Activated CD8-positive, alpha-beta T cell treated with anti-CD3 and anti-CD28 coated beads, Interleukin-2, amount 10 ng/mL, durations not matched to agents 7 days and 5 days (primary cell): ENCODE results near the gene TEX53. TPM values are rescaled to one million over a fixed set of nuclear protein-coding genes. Genes with fewer than 3 reads are reported as not detected.

Source experiments
- ATAC-seq: fragments of 150-1000 bp; cut with Tn5 transposase; one replicate; pipeline ENCODE4 v1.10.0; 2021; ENCODE audit warnings: moderate library complexity
- CTCF ChIA-PET: fragments of 350-600 bp; sonication (Branson Sonifier 250); formaldehyde crosslinking; loops from one replicate; lab custom pipeline; 2021; ENCODE audit warnings: antibody characterized with exemption; lab: Charles Lee
- POLR2A ChIA-PET: fragments of 350-600 bp; sonication (Branson Sonifier 250); formaldehyde crosslinking; loops from one replicate; lab custom pipeline; 2021; ENCODE audit warnings: antibody characterized with exemption; lab: Charles Lee
- DNase-seq: peaks from one replicate; pipeline ENCODE4 v3.0.0-alpha.2; 2020
- H3K27ac Mint-ChIP-seq: one replicate; pipeline ENCODE4 v1.8.0; 2021; ENCODE audit warnings: mild to moderate bottlenecking, mixed read lengths
- H3K27me3 Mint-ChIP-seq: one replicate; pipeline ENCODE4 v1.8.0; 2021; ENCODE audit warnings: low read depth, mixed read lengths
- H3K36me3 Mint-ChIP-seq: one replicate; pipeline ENCODE4 v1.8.0; 2021; ENCODE audit warnings: low read depth, mixed read lengths
- H3K4me1 Mint-ChIP-seq: one replicate; pipeline ENCODE4 v1.8.0; 2021; ENCODE audit warnings: low read depth, mixed read lengths
- H3K4me3 Mint-ChIP-seq: one replicate; pipeline ENCODE4 v1.8.0; 2021; ENCODE audit warnings: mild to moderate bottlenecking, mixed read lengths
- H3K9me3 Mint-ChIP-seq: one replicate; pipeline ENCODE4 v1.8.0; 2022; ENCODE audit warnings: mixed read lengths; ENCODE audit not compliant: insufficient read depth
- total RNA-seq, 2 experiments: library from RNA; stranded (reverse); gene quantifications; one replicate each; pipeline ENCODE4 v1.2.3, GENCODE V29; 2021

Gene TEX53
- total RNA-seq, 2 experiments from 2014 or later, result not detected

DNA sequence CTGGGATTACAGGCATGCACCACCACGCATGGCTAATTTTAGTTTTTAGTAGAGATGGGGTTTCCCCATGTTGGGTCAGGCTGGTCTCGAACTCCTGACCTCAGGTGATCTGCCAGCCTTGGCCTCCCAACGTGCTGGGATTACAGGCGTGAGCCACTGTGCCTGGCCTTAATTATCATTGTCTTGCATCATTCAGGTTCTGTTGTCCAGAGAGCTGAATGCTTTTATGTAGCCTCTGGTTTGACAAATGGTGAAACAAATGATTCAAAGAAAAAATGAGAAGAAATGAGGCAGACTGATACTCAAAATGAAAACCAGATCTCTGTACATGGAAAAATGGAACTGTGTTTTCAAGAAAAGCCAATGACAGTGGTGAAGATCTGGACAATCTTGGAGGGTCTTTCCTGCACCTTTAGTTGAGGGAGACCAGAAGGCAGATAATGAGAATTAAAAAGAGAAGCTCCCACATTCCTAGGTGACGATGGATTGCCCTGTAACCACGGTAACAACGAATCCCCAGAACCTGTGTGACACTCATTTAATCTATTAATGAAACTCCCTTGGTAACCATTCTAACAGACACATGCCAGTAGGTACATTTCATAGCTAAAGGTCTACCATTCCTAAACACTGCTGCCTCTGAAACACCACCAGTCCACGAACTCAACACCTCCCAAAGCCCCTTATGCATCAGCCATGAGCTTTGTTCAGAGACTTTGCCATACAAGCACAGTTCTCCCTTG, 22.8 kb upstream of the TEX53 start:
- CTCF ChIA-PET, result interaction anchor here (0.7 to 9.9 kb wide), 62 partner anchors 9 to 846 kb away, joined by 3 to 243 read pairs (median 5); partner anchors contain the start of gene TNFSF8

DNA sequence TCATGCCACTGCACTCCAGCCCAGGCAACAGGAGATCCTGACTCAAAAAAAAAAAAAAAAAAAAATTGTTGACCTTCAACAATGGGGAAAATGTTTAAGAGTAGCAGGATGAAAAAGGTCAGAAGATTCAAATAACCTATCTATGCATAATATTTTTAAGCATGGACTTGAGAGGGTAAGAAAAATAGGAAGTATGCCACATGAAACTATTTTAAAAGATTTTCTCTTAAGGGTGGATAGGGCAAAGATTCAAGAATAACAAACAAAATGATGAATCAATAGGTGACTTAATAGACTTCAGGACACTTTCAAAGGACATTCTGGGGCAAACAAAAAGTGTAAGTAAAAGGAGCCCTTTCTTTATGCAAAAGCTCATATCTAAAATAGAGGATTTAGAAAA, 21.2 kb upstream of the TEX53 start:
- ChIA-PET POLR2A (no interaction called here), CTCF (interaction anchor here (0.7 to 9.9 kb wide), 9 partner anchors 25 to 845 kb away, joined by 3 to 243 read pairs (median 27); no protein-coding TSS in a partner anchor)
- peaks cover 7% of the 10 kb centered on the region for H3K36me3 Mint-ChIP-seq
- no peak overlapping the region for H3K4me3 Mint-ChIP-seq
- DNase-seq (no peak), ATAC-seq (no peak)
- peaks cover 3% of the 10 kb centered on the region for H3K27me3 Mint-ChIP-seq
- H3K27ac Mint-ChIP-seq, result no peak overlapping the region
- H3K9me3 Mint-ChIP-seq, result no peaks in the 10 kb centered on the region
- peaks cover 63% of the 10 kb centered on the region for H3K4me1 Mint-ChIP-seq

More for the DNA sequence above, 22.8 kb upstream of the TEX53 start:
- ATAC-seq (no peak), DNase-seq (no peak)
- H3K4me1 Mint-ChIP-seq, result peaks cover 61% of the 10 kb centered on the region
- no peaks in the 10 kb centered on the region for H3K27me3 Mint-ChIP-seq
- POLR2A ChIA-PET, result interaction anchor here (0.7 to 1.4 kb wide), 4 partner anchors 26 to 334 kb away, joined by 3 to 5 read pairs (median 4); partner anchors contain the start of gene TNFSF8
- H3K9me3 Mint-ChIP-seq, result peaks cover 10% of the 10 kb centered on the region
- H3K4me3 Mint-ChIP-seq, result no peak overlapping the region
- H3K36me3 Mint-ChIP-seq, result peaks cover 12% of the 10 kb centered on the region
- no peak overlapping the region for H3K27ac Mint-ChIP-seq

DNA sequence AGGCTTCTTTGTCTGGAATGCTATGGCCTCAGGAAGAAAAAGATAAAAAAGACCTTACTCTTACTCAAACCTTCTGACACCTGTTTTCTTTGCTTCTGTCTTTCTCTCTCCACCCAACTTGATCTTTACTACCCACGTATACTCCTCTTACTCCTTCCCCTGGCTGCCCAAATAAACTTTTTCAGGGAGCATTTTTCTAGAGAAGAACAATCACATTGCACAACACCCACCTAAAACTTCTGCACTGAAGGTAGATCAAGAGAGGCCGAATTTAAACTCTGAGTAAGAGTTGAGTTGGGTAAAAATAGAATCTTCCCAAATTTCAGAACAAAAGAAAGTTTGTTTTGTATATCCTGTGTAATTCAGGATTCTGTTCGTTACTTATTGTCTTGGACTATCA, 20.5 kb upstream of the TEX53 start:
- no peaks in the 10 kb centered on the region for H3K9me3 Mint-ChIP-seq
- peaks cover 3% of the 10 kb centered on the region for H3K36me3 Mint-ChIP-seq
- POLR2A ChIA-PET, result interaction anchor here (0.6 kb wide), 1 partner anchor 17 kb away, joined by 3 read pairs; no protein-coding TSS in a partner anchor
- no peak for ATAC-seq
- no peak for DNase-seq
- H3K27me3 Mint-ChIP-seq, result peaks cover 6% of the 10 kb centered on the region
- peaks cover 58% of the 10 kb centered on the region for H3K4me1 Mint-ChIP-seq
- H3K4me3 Mint-ChIP-seq, result no peak overlapping the region
- CTCF ChIA-PET, result interaction anchor here (1.0 to 9.9 kb wide), 7 partner anchors 16 to 339 kb away, joined by 3 to 243 read pairs (median 3); no protein-coding TSS in a partner anchor
- H3K27ac Mint-ChIP-seq, result peak overlapping the region; percentile 24

DNA sequence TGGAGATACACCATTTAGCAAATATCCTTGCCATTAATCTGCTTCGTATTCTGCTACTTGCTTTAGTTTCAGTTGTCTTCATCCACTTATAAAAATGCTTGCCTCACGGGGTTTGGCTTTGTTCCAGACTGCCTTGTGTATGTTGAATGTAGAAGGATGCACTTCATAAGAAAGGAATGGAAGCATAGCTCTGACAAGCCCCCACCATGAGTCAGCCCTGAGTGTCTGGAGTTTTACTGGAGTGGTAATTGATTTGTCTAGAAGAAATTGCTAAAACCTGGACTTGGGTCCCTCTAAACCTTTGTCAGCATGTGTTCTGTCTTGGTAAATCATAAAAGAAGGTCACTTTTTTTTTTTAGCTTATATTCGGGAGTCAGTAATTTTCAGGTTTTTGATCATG, 19.8 kb upstream of the TEX53 start:
- no peak for ATAC-seq
- H3K4me3 Mint-ChIP-seq, result no peak overlapping the region
- peak overlapping the region; percentile 53 for H3K27ac Mint-ChIP-seq
- CTCF ChIA-PET, result interaction anchor here (1.0 to 9.9 kb wide), 9 partner anchors 15 to 340 kb away, joined by 3 to 243 read pairs (median 3); no protein-coding TSS in a partner anchor
- POLR2A ChIA-PET, result interaction anchor here (0.7 kb wide), 1 partner anchor 432 kb away, joined by 4 read pairs; no protein-coding TSS in a partner anchor
- H3K4me1 Mint-ChIP-seq, result peaks cover 53% of the 10 kb centered on the region
- peaks cover 11% of the 10 kb centered on the region for H3K27me3 Mint-ChIP-seq
- H3K9me3 Mint-ChIP-seq, result no peaks in the 10 kb centered on the region
- no peak for DNase-seq
- H3K36me3 Mint-ChIP-seq, result peaks cover 2% of the 10 kb centered on the region

DNA sequence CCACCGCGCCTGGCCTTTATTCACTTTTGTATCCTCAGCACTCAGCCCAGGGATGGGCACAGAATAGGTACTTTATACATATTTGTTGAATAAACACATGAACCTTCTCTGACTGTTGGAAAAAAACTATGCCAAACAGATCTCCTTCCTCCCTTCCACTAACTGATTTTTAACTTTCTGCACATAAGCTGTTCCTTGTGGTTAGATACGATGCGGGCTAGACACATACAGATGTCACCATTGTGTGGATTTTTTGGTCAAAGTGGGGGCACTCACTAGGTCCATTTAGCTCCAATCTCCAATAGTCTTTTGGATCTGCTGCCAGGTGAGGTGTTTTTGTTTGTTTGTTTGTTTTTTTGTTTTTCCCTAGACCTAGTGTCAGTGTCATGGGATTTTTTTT, 19.3 kb upstream of the TEX53 start:
- DNase-seq, result no peak
- H3K4me3 Mint-ChIP-seq, result no peak overlapping the region
- no peaks in the 10 kb centered on the region for H3K9me3 Mint-ChIP-seq
- no peak overlapping the region for H3K27ac Mint-ChIP-seq
- no peak for ATAC-seq
- ChIA-PET CTCF (interaction anchor here (0.8 to 9.9 kb wide), 8 partner anchors 9 to 340 kb away, joined by 3 to 243 read pairs (median 4); no protein-coding TSS in a partner anchor), POLR2A (interaction anchor here (0.7 kb wide), 1 partner anchor 431 kb away, joined by 4 read pairs; no protein-coding TSS in a partner anchor)
- peaks cover 52% of the 10 kb centered on the region for H3K4me1 Mint-ChIP-seq
- H3K36me3 Mint-ChIP-seq, result peaks cover 2% of the 10 kb centered on the region
- H3K27me3 Mint-ChIP-seq, result peaks cover 16% of the 10 kb centered on the region

DNA sequence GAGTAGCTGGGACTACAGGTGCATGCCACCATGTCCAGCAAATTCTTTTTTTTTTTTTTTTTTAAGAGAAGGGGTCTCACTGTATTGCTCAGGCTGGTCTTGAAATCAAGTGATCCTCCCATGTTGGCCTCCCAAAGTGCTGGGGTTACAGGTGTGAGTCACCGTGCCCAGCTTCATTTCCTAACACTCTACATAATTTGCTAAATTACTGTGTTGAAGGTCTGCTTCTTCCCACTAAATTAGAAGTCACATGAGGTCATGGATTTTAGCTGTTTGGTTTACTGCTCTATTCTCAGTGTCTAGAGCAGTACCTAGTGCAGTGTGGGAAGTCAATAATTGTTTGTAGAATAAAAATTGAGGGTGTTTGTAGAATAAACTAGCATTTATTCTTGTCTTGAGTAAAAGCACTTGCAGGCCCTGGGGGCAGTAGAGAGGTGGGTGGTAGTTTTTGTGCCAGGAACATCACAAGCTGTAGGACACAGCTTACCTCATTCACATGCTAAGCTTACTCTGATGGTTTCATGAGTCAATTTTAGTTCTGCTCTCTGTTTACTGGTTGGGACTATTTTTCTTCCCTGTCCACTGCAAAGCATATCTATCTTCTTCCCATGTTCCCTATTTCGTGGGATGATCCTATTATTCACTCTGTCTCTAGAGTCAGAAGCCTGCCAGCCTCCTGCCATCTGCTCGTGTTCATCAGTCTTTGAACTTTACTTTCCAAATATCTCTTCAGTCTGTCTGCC, 17.4 kb upstream of the TEX53 start:
- POLR2A ChIA-PET, result interaction anchor here (0.6 kb wide), 1 partner anchor 670 kb away, joined by 6 read pairs; no protein-coding TSS in a partner anchor
- Mint-ChIP-seq H3K4me1 (peaks cover 38% of the 10 kb centered on the region), H3K27me3 (peaks cover 18% of the 10 kb centered on the region), H3K27ac (no peak overlapping the region), H3K4me3 (no peak overlapping the region), H3K36me3 (peaks cover 2% of the 10 kb centered on the region), H3K9me3 (no peaks in the 10 kb centered on the region)
- ATAC-seq, result no peak
- no peak for DNase-seq
- CTCF ChIA-PET, result interaction anchor here (1.5 to 9.9 kb wide), 5 partner anchors 13 to 342 kb away, joined by 6 to 243 read pairs (median 10); no protein-coding TSS in a partner anchor

DNA sequence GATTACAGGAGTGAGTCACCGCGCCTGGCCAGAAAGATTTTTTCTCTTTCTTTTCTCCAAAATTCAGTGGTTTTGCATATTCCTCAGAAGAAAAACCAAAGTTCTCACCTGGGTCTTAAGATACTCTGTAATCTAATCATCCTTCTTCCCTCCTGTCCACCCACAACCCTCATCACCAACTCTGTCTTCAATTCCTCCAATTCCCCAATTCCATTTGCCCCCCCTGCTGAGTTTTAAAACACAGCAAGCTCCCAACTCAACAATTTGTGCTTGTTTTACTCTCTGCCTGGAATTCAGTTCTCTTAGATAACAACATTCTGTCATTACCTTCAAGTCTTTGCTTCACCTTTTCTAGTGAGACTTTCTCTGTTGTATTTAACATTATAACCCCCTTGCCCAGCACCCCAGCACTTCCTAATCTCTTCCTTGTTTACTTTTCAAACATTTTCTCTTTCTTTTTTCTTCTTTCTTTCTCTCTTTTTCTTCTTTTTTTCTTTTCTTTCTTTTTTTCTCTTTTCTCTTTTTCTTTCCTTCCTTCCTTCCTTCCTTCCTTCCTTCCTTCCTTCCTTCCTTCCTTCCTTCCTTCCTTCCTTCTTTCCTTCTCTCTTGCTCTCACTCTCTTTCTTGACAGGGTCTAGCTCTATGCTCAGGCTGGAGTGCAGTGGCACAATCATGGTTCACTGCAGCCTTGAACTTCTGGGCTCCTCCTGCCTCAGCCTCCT, 16.6 kb upstream of the TEX53 start:
- H3K4me1 Mint-ChIP-seq, result peaks cover 36% of the 10 kb centered on the region

DNA sequence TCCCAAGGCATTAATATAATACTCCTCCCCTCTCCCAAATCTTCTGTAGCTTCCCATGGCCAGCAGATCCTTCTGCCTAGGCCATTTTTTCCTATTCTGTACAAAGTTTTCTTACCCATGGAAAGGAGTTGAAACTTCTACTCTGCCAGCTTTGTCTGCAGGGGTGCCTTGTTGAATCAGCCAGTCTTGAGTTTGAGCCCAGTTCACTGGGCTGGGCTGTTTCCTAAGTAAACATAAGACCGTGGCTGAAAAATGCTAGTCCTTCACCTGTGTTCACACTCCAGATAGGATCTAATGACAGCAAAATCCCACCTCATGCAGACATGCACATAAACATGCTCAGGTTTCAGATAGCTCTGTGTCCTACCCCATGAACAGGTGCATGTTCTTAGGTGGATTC, 14.0 kb upstream of the TEX53 start:
- peaks cover 2% of the 10 kb centered on the region for H3K36me3 Mint-ChIP-seq
- H3K27ac Mint-ChIP-seq, result no peak overlapping the region
- no peak overlapping the region for H3K4me3 Mint-ChIP-seq
- ChIA-PET POLR2A (interaction anchor here (0.6 kb wide), 1 partner anchor 153 kb away, joined by 3 read pairs; no protein-coding TSS in a partner anchor), CTCF (interaction anchor here (0.8 to 4.6 kb wide), 6 partner anchors 10 to 855 kb away, joined by 3 to 29 read pairs (median 4); partner anchors contain the start of gene TEX48)
- DNase-seq, result no peak
- H3K4me1 Mint-ChIP-seq, result peaks cover 16% of the 10 kb centered on the region
- no peak for ATAC-seq
- H3K27me3 Mint-ChIP-seq, result peaks cover 19% of the 10 kb centered on the region
- no peaks in the 10 kb centered on the region for H3K9me3 Mint-ChIP-seq

More for the DNA sequence above, 16.6 kb upstream of the TEX53 start:
- no peak overlapping the region for H3K27ac Mint-ChIP-seq
- ATAC-seq (no peak), DNase-seq (no peak)
- H3K27me3 Mint-ChIP-seq, result peaks cover 18% of the 10 kb centered on the region
- no peaks in the 10 kb centered on the region for H3K9me3 Mint-ChIP-seq
- POLR2A ChIA-PET, result interaction anchor here (0.6 kb wide), 1 partner anchor 670 kb away, joined by 6 read pairs; no protein-coding TSS in a partner anchor
- CTCF ChIA-PET, result interaction anchor here (1.9 to 9.9 kb wide), 4 partner anchors 12 to 343 kb away, joined by 8 to 243 read pairs (median 78); no protein-coding TSS in a partner anchor
- H3K4me3 Mint-ChIP-seq, result no peak overlapping the region
- H3K36me3 Mint-ChIP-seq, result peaks cover 2% of the 10 kb centered on the region

DNA sequence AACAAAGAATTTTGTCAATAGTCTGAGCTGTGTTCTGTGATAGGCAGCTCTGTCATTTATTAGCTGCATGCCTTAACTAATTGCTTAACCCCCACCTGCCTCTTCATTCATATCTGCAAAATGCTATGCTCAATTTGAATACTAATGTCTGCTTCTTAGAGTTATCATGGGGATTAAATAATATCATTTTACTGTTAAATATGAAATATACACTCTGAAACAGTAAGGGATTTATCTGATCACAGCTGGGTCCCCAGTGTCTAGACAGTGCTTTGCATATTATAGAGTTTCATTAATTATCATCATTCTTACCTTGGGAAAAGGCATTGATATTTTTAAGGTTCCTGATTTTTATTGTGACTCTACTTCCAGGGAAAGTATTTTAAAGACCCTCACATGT, 12.4 kb upstream of the TEX53 start:
- Mint-ChIP-seq H3K4me1 (peaks cover 10% of the 10 kb centered on the region), H3K27me3 (peaks cover 24% of the 10 kb centered on the region), H3K9me3 (no peaks in the 10 kb centered on the region), H3K27ac (no peak overlapping the region), H3K36me3 (peaks cover 2% of the 10 kb centered on the region), H3K4me3 (no peak overlapping the region)
- POLR2A ChIA-PET, result no interaction called here
- CTCF ChIA-PET, result interaction anchor here (2.5 to 4.6 kb wide), 2 partner anchors 8 to 11 kb away, joined by 9 to 29 read pairs; partner anchors contain the start of gene TEX48
- no peak for DNase-seq
- no peak for ATAC-seq

DNA sequence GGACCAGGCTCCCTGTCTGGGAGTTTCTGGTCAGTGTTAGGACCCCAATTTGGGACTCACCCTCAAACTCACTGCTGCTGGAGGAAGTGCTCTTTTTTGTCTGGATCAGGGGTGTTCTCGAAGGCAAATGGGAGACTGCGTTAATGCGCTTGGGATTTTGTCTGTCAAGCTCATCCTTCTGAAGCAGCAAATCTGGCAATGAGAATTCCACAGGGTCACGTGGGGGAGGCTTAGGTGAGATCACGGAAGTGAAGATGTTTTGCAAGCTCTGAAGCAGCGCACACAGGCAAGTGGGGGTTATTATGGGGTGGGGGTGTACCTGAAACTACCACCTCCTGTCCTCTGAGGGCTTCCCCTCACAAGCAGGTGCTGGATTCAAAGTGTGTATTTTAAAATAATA, 10.5 kb upstream of the TEX53 start:
- CTCF ChIA-PET, result interaction anchor here (0.8 to 1.4 kb wide), 4 partner anchors 15 to 262 kb away, joined by 3 to 4 read pairs (median 4); no protein-coding TSS in a partner anchor
- POLR2A ChIA-PET, result no interaction called here
- Mint-ChIP-seq H3K27ac (no peak overlapping the region), H3K4me3 (no peak overlapping the region), H3K36me3 (no peaks in the 10 kb centered on the region), H3K4me1 (peaks cover 2% of the 10 kb centered on the region), H3K9me3 (no peaks in the 10 kb centered on the region), H3K27me3 (peaks cover 23% of the 10 kb centered on the region)
- ATAC-seq, result no peak
- no peak for DNase-seq
